ENCODE measurements around the gene AGTR1.

- TF ChIP-seq POLR2AphosphoS5 (IDR thresholded peaks at IDR 0.05) (no peak), CTCF (IDR thresholded peaks at IDR 0.05) (no peak), POLR2A (IDR thresholded peaks at IDR 0.05) (no peak)
Measured at GRCh38 chr3:148773805-148774204, 76.1 kb downstream of the AGTR1 start.

Measured in prostate gland (tissue), 2 donors.